ENCODE results near the gene CDH23. TPM values are rescaled to one million over a fixed set of nuclear protein-coding genes. Genes with fewer than 3 reads are reported as not detected.

CDH23 gene
- total RNA-seq, 1 experiment from 2014 or later, result not detected

DNA sequence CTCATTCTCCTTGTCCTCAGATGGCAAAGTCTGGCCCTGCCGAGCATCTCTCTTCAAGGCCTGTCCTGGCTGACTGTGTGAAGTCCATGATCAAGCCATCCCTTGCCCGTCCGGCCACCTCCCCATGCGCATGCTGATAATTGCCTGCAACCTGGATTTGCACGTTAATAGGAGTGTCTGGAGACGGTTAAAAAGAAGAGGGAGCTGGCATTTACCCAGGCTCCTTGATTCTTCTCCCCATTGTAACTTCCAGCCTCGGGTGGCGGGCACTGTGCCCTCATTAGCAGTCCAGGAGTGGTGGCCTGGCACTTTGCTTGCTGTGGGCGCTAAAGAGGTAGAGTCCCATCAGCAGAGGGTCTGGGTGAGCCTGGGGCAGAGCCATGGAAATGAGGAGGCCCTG is 165.5 kb downstream of the CDH23 start:
- Histone ChIP-seq H3K9ac (ENCODE audit: low read length) (no peak overlapping the region), H3K9me2 (replicated peaks; ENCODE audit: low read length) (no peaks in the 10 kb centered on the region), H4K20me1 (ENCODE audit: low read length) (no peaks in the 10 kb centered on the region), H3K27me3 (ENCODE audit: low read length) (peaks cover 17% of the 10 kb centered on the region; the same call in 1 of the 2 replicates), H3K9me3 (ENCODE audit: low read length) (no peaks in the 10 kb centered on the region), H3K79me2 (ENCODE audit: low read length) (no peaks in the 10 kb centered on the region), H3K4me2 (ENCODE audit: low read length) (no peak overlapping the region), H2AFZ (ENCODE audit: low read length) (no peak overlapping the region), H3K4me1 (ENCODE audit: insufficient read depth, low read length) (no peaks in the 10 kb centered on the region), H3K27ac (ENCODE audit: low read length) (no peak overlapping the region), H3F3A (ENCODE audit: low read length, unreplicated experiment) (no peaks in the 10 kb centered on the region), H3K36me3 (ENCODE audit: low read depth, low read length) (no peaks in the 10 kb centered on the region), H3K4me3 (ENCODE audit: low read length) (no peak overlapping the region)
- CTCF ChIA-PET, result no interaction called here
- BruUV-seq (replicated peaks), result no TSS peak
- no peak for TF ChIP-seq EZH2phosphoT487 (IDR thresholded peaks at IDR 0.05; ENCODE audit: borderline replicate concordance, low read length)
- no peak for TF ChIP-seq CTCF (conservative IDR thresholded peaks at IDR 0.05; ENCODE audit: low read depth, low read length)
- TF ChIP-seq EZH2 (IDR thresholded peaks at IDR 0.05; ENCODE audit: low read length, unreplicated experiment), result no peak
- ATAC-seq (no peak), DNase-seq (no peak)
- intact Hi-C loops (cut with micrococcal nuclease), result loop anchor here (10.0 kb wide), 1 partner anchor 177 kb away; no protein-coding TSS in a partner anchor
- POLR2A ChIA-PET (ENCODE audit: unreplicated experiment), result no interaction called here

- ChIA-PET CTCF (no interaction called here), POLR2A (ENCODE audit: unreplicated experiment) (no interaction called here)
These were observed 166.2 kb downstream of the CDH23 start for GRCh38 chr10:71562904-71563303.

More at GRCh38 chr10:71562904-71563303, 166.2 kb downstream of the CDH23 start:
- Histone ChIP-seq H3K27me3 (ENCODE audit: low read length) (peaks cover 17% of the 10 kb centered on the region; the same call in 1 of the 2 replicates), H3K9me3 (ENCODE audit: low read length) (no peaks in the 10 kb centered on the region), H3K4me2 (ENCODE audit: low read length) (no peak overlapping the region), H3F3A (ENCODE audit: low read length, unreplicated experiment) (no peaks in the 10 kb centered on the region), H3K9ac (ENCODE audit: low read length) (no peak overlapping the region), H3K27ac (ENCODE audit: low read length) (no peak overlapping the region), H3K4me3 (ENCODE audit: low read length) (no peak overlapping the region), H3K36me3 (ENCODE audit: low read depth, low read length) (no peaks in the 10 kb centered on the region), H2AFZ (ENCODE audit: low read length) (no peak overlapping the region), H3K9me2 (replicated peaks; ENCODE audit: low read length) (no peaks in the 10 kb centered on the region), H3K79me2 (ENCODE audit: low read length) (no peaks in the 10 kb centered on the region), H3K4me1 (ENCODE audit: insufficient read depth, low read length) (no peaks in the 10 kb centered on the region), H4K20me1 (ENCODE audit: low read length) (no peaks in the 10 kb centered on the region)
- BruUV-seq (replicated peaks), result no TSS peak
- TF ChIP-seq EZH2 (IDR thresholded peaks at IDR 0.05; ENCODE audit: low read length, unreplicated experiment) (no peak), CTCF (conservative IDR thresholded peaks at IDR 0.05; ENCODE audit: low read depth, low read length) (no peak), EZH2phosphoT487 (IDR thresholded peaks at IDR 0.05; ENCODE audit: borderline replicate concordance, low read length) (no peak)
- ATAC-seq, result no peak
- no peak for DNase-seq
- intact Hi-C loops (cut with micrococcal nuclease), result loop anchor here (10.0 kb wide), 1 partner anchor 178 kb away; no protein-coding TSS in a partner anchor
